T-cell (primary cell): Measurements from ENCODE around the gene KRTAP4-6. TPM values are rescaled to one million over a fixed set of nuclear protein-coding genes. Genes with fewer than 3 reads are reported as not detected.
"Not testable (repeated sequence)": the region's sequence is repeated elsewhere in the genome, so short reads cannot be mapped to it uniquely, and the experiment has no call there.

Experiments used
- ATAC-seq, 4 experiments: fragments of 200-7000 bp in 3 of 4; fragments of 150-1000 bp in 1 of 4; cut with Tn5 transposase; replicated peaks in 1 of 4; 1 replicate in 3 of 4; 2 replicates in 1 of 4; pipeline ENCODE4 v1.10.0; 2021; ENCODE audit warnings: moderate library complexity in 3 of 4, mild to moderate bottlenecking in 2 of 4, moderate number of reproducible peaks in 1 of 4
- CTCF ChIA-PET, 2 donors: fragments of 300-600 bp; sonication (Branson Sonifier 250); formaldehyde crosslinking; loops; one replicate each; lab custom pipeline; 2022; ENCODE audit warnings: antibody characterized with exemption in 2 of 2; lab: Charles Lee
- POLR2A ChIA-PET, 2 donors: fragments of 300-600 bp; sonication (Branson Sonifier 250); formaldehyde crosslinking; loops; one replicate each; lab custom pipeline; 2022; ENCODE audit warnings: antibody characterized with exemption in 2 of 2; lab: Charles Lee
- DNase-seq, 35 experiments: peaks; one replicate each; pipeline versions ENCODE4 v3.0.0 to v3.0.0-alpha.2; 2013 to 2023
- H3K27ac ChIP-seq: one replicate; pipeline ENCODE4 v1.5.1; 2013; ENCODE audit warnings: low read length
- H3K27me3 ChIP-seq, 2 experiments: replicated peaks in 1 of 2; 1 replicate in 1 of 2; 2 replicates in 1 of 2; pipeline versions ENCODE4 v1.6.1 to v1.7.0; 2013; ENCODE audit warnings: low read length in 1 of 2, mixed read lengths in 1 of 2; ENCODE audit not compliant: control insufficient read depth in 2 of 2, insufficient read depth in 2 of 2; ENCODE audit errors: extremely low read depth in 1 of 2
- H3K36me3 ChIP-seq, 2 donors: 1 replicate in 1 of 2; 2 replicates in 1 of 2; pipeline versions ENCODE4 v1.6.1 to v1.7.0; 2013; ENCODE audit warnings: low read length in 1 of 2; ENCODE audit not compliant: control insufficient read depth in 2 of 2, insufficient read depth in 1 of 2; ENCODE audit errors: extremely low read depth in 1 of 2
- H3K4me1 ChIP-seq, 2 experiments: 1 replicate in 1 of 2; 2 replicates in 1 of 2; pipeline versions ENCODE4 v1.6.1 to v1.7.0; 2013; ENCODE audit warnings: low read length in 2 of 2, mixed read lengths in 1 of 2; ENCODE audit not compliant: insufficient read depth in 2 of 2, control insufficient read depth in 1 of 2; ENCODE audit errors: extremely low read depth in 1 of 2
- H3K4me3 ChIP-seq, 2 donors: 1 replicate in 1 of 2; 2 replicates in 1 of 2; pipeline versions ENCODE4 v1.5.1 to v1.7.0; 2013; ENCODE audit warnings: mild to moderate bottlenecking in 2 of 2, low read length in 1 of 2, moderate library complexity in 1 of 2; ENCODE audit not compliant: control insufficient read depth in 1 of 2; ENCODE audit errors: extremely low read depth in 1 of 2
- H3K9me3 ChIP-seq: 2 replicates; pipeline ENCODE4 v1.7.0; 2013
- H3K27ac Mint-ChIP-seq, 2 donors: one replicate each; pipeline ENCODE4 v1.8.0; 2020 to 2021; ENCODE audit warnings: mild to moderate bottlenecking in 2 of 2, mixed read lengths in 2 of 2
- H3K27me3 Mint-ChIP-seq, 2 donors: one replicate each; pipeline ENCODE4 v1.8.0; 2021 to 2022; ENCODE audit warnings: mixed read lengths in 2 of 2
- H3K36me3 Mint-ChIP-seq: one replicate; pipeline ENCODE4 v1.8.0; 2021; ENCODE audit warnings: mixed read lengths
- H3K4me1 Mint-ChIP-seq, 3 donors: one replicate each; pipeline ENCODE4 v1.8.0; 2020 to 2022; ENCODE audit warnings: mixed read lengths in 3 of 3, mild to moderate bottlenecking in 1 of 3
- H3K4me3 Mint-ChIP-seq, 3 donors: one replicate each; pipeline ENCODE4 v1.8.0; 2020 to 2022; ENCODE audit warnings: mild to moderate bottlenecking in 3 of 3, mixed read lengths in 3 of 3, moderate library complexity in 3 of 3
- H3K9me3 Mint-ChIP-seq, 3 donors: one replicate each; pipeline ENCODE4 v1.8.0; 2020 to 2022; ENCODE audit warnings: mixed read lengths in 3 of 3
- WGBS: methylation state at CpG from one replicate; pipeline ENCODE4 v1.1.5; 2013; ENCODE audit warnings: missing lambda C conversion rate; ENCODE audit not compliant: insufficient coverage; 5-methylcytosine and 5-hydroxymethylcytosine counted together
- total RNA-seq, 35 experiments: library from RNA in 6 of 35; stranded (reverse) in 6 of 35; fragments of 120-200 nt in 1 of 35; gene quantifications; one replicate each; pipeline versions ENCODE4 v1.2.1 to v1.2.4 and lab custom pipeline; 2013 to 2026

The KRTAP4-6 gene
- total RNA-seq, 5 donors from 2014 or later (not counting 1 experiment from before 2014, with no cell fraction given) = not detected

- ATAC-seq (peak in 2 of 4 experiments; percentile 58 to 79), DNase-seq (peak in 1 of 35 experiments; percentile 21)
- Histone ChIP-seq H3K27ac (peak overlapping the region; percentile 40), H3K27me3 (no peaks in the 10 kb centered on the region), H3K4me1 (peaks cover 5 to 14% of the 10 kb centered on the region in 2 experiments), H3K36me3 (no peaks in the 10 kb centered on the region), H3K4me3 (no peak overlapping the region), H3K9me3 (no peaks in the 10 kb centered on the region)
- CTCF ChIA-PET = interaction anchor here in 1 of 2 donors (1.0 kb wide), 1 partner anchor 10 kb away, joined by 3 read pairs; the partner anchor contains the start of gene KRTAP4-12
- Mint-ChIP-seq H3K36me3 (peaks cover 3% of the 10 kb centered on the region), H3K4me3 (peak overlapping the region in 1 of 3 donors; percentile 45), H3K4me1 (peaks cover 3 to 46% (median 25%) of the 10 kb centered on the region in 3 donors), H3K9me3 (peaks cover 4 to 6% (median 5%) of the 10 kb centered on the region in 3 donors), H3K27me3 (no peaks in the 10 kb centered on the region), H3K27ac (peak overlapping the region; percentile 54 to 69)
- WGBS = no CpG with 5 or more reads among the region's 2 CpGs
- POLR2A ChIA-PET = interaction anchor here in 1 of 2 donors (1.0 kb wide), 1 partner anchor 554 kb away, joined by 3 read pairs; no protein-coding TSS in a partner anchor
Observed at GRCh38 chr17:41133880-41134735, 6.2 kb downstream of the KRTAP4-6 start.

- no peak for ATAC-seq
- no peaks in the 10 kb centered on the region for H3K9me3 ChIP-seq
- no peak overlapping the region for H3K4me3 ChIP-seq
- peaks cover 3 to 50% (median 34%) of the 10 kb centered on the region in 3 donors for H3K4me1 Mint-ChIP-seq
- no peak overlapping the region for H3K27ac ChIP-seq
- no peaks in the 10 kb centered on the region for H3K36me3 ChIP-seq
- no CpG with 5 or more reads among the region's 3 CpGs for WGBS
- DNase-seq = no peak
- no peak overlapping the region for H3K27ac Mint-ChIP-seq
- CTCF ChIA-PET = no interaction called here
- H3K4me3 Mint-ChIP-seq = no peak overlapping the region
- H3K27me3 Mint-ChIP-seq = no peaks in the 10 kb centered on the region
- peaks cover 5 to 14% of the 10 kb centered on the region in 2 experiments for H3K4me1 ChIP-seq
- POLR2A ChIA-PET = interaction anchor here in 1 of 2 donors (0.6 kb wide), 1 partner anchor 9 kb away, joined by 3 read pairs; no protein-coding TSS in a partner anchor
- H3K36me3 Mint-ChIP-seq = no peaks in the 10 kb centered on the region
- no peaks in the 10 kb centered on the region for H3K27me3 ChIP-seq
- peaks cover 0 to 2% (median 1%) of the 10 kb centered on the region in 3 donors for H3K9me3 Mint-ChIP-seq
Observed at GRCh38 chr17:41131979-41132378, 8.4 kb downstream of the KRTAP4-6 start.

GRCh38 chr17:41127371-41127770, 13.0 kb downstream of the KRTAP4-6 start:
- Mint-ChIP-seq H3K4me3 (no peak overlapping the region), H3K4me1 (peaks cover 32 to 72% (median 64%) of the 10 kb centered on the region in 3 donors), H3K9me3 (peaks cover 0 to under 1% (median 0%) of the 10 kb centered on the region in 3 donors), H3K27me3 (no peaks in the 10 kb centered on the region), H3K36me3 (no peaks in the 10 kb centered on the region), H3K27ac (no peak overlapping the region)
- no peaks in the 10 kb centered on the region for H3K27me3 ChIP-seq
- POLR2A ChIA-PET = no interaction called here
- no peak overlapping the region for H3K4me3 ChIP-seq
- H3K27ac ChIP-seq = no peak overlapping the region
- H3K36me3 ChIP-seq = no peaks in the 10 kb centered on the region
- CTCF ChIA-PET = no interaction called here
- ATAC-seq (no peak), DNase-seq (no peak)
- peaks cover 13 to 21% of the 10 kb centered on the region in 2 experiments for H3K4me1 ChIP-seq
- WGBS = no CpG with 5 or more reads among the region's 1 CpG
- H3K9me3 ChIP-seq = no peaks in the 10 kb centered on the region

- Mint-ChIP-seq H3K4me1 (peaks cover 32 to 65% (median 61%) of the 10 kb centered on the region in 3 donors), H3K36me3 (no peaks in the 10 kb centered on the region), H3K27ac (peak overlapping the region in 1 of 2 donors; percentile 23), H3K9me3 (peaks cover 0 to 3% (median 0%) of the 10 kb centered on the region in 3 donors), H3K4me3 (peak overlapping the region in 1 of 3 donors; percentile 51), H3K27me3 (no peaks in the 10 kb centered on the region)
- Histone ChIP-seq H3K9me3 (no peaks in the 10 kb centered on the region), H3K27ac (no peak overlapping the region), H3K27me3 (no peaks in the 10 kb centered on the region), H3K36me3 (no peaks in the 10 kb centered on the region), H3K4me1 (peaks cover 13 to 21% of the 10 kb centered on the region in 2 experiments), H3K4me3 (no peak overlapping the region)
- ATAC-seq (no peak), DNase-seq (no peak)
- no CpG with 5 or more reads among the region's 3 CpGs for WGBS
- POLR2A ChIA-PET = no interaction called here
- CTCF ChIA-PET = no interaction called here
Observed at GRCh38 chr17:41126412-41126811, 13.9 kb downstream of the KRTAP4-6 start.

GRCh38 chr17:41125064-41125463, 15.3 kb downstream of the KRTAP4-6 start:
- no peaks in the 10 kb centered on the region for H3K9me3 ChIP-seq
- Mint-ChIP-seq H3K4me3 (peak overlapping the region in 1 of 3 donors; percentile 76), H3K4me1 (peaks cover 40 to 65% (median 64%) of the 10 kb centered on the region in 3 donors), H3K27me3 (no peaks in the 10 kb centered on the region), H3K36me3 (no peaks in the 10 kb centered on the region), H3K27ac (no peak overlapping the region), H3K9me3 (peaks cover 0 to 3% (median 0%) of the 10 kb centered on the region in 3 donors)
- H3K27ac ChIP-seq = no peak overlapping the region
- peaks cover 17 to 24% of the 10 kb centered on the region in 2 experiments for H3K4me1 ChIP-seq
- DNase-seq (no peak), ATAC-seq (no peak)
- H3K4me3 ChIP-seq = no peak overlapping the region
- CTCF ChIA-PET = interaction anchor here in 1 of 2 donors (1.1 kb wide), 1 partner anchor 8 kb away, joined by 3 read pairs; no protein-coding TSS in a partner anchor
- H3K36me3 ChIP-seq = no peaks in the 10 kb centered on the region
- H3K27me3 ChIP-seq = no peaks in the 10 kb centered on the region
- no CpG with 5 or more reads among the region's 2 CpGs for WGBS
- POLR2A ChIA-PET = no interaction called here

GRCh38 chr17:41123991-41124371, 16.4 kb downstream of the KRTAP4-6 start, which contains the start of gene KRTAP4-12:
Gene KRTAP4-12 (minus strand): TSS chr17:41124182. CDS start chr17:41124122, 60 bp downstream.
- DNase-seq, ATAC-seq, H3K27ac ChIP-seq, H3K36me3 ChIP-seq, H3K9me3 Mint-ChIP-seq, H3K27me3 ChIP-seq, H3K4me3 ChIP-seq, H3K36me3 Mint-ChIP-seq, H3K9me3 ChIP-seq, POLR2A ChIA-PET, H3K27me3 Mint-ChIP-seq: not testable (repeated sequence)
- Mint-ChIP-seq H3K27ac (peak within 1 kb of the TSS in 1 of 2 donors; percentile 78), H3K4me3 (peak within 1 kb of the TSS in 2 of 3 donors; percentile 21 to 76), H3K4me1 (peaks cover 45 to 66% (median 63%) of the 10 kb centered on the region in 3 donors)
- CTCF ChIA-PET = interaction anchor here in 1 of 2 donors (1.1 kb wide), 1 partner anchor 10 kb away, joined by 3 read pairs; no protein-coding TSS in a partner anchor
- peaks cover 20 to 24% of the 10 kb centered on the region in 2 experiments for H3K4me1 ChIP-seq
- WGBS = 96% methylated on average over 2 of the region's 3 CpGs
